IMR-90 (cell line): ENCODE data around the gene PPAN. TPM values are rescaled to one million over a fixed set of nuclear protein-coding genes. Genes with fewer than 3 reads are reported as not detected.
A peak's percentile ranks its signal among the peaks of the same experiment; 100 is the strongest.

Source experiments
- ATAC-seq: fragments of 200-7000 bp; cut with Tn5 transposase; 2 replicates; pipeline ENCODE4 v1.9.1; 2020; ENCODE audit warnings: low read depth, mild to moderate bottlenecking, moderate library complexity
- BruUV-seq: library from RNA; stranded (reverse); fragments of 400-500 nt; replicated peaks from 2 replicates; lab custom pipeline; 2021; lab: Mats Ljungman, UMichigan
- CTCF ChIA-PET: fragments of 300-600 bp; formaldehyde crosslinking; extraction: SDS; loops from one replicate; lab custom pipeline; 2021; ENCODE audit warnings: antibody characterized with exemption; lab: Yijun Ruan, JAX
- POLR2A ChIA-PET: fragments of 300-600 bp; sonication (Branson Sonifier 250); formaldehyde crosslinking; loops from one replicate; lab custom pipeline; 2022; ENCODE audit warnings: antibody characterized with exemption; ENCODE audit not compliant: unreplicated experiment; lab: Charles Lee
- DNase-seq: peaks from one replicate; pipeline ENCODE4 v3.0.0; 2013
- H2AFZ ChIP-seq: replicated peaks from 2 replicates; pipeline ENCODE3; 2013; ENCODE audit warnings: low read length, mild to moderate bottlenecking; ENCODE audit not compliant: poor library complexity
- H2AK5ac ChIP-seq: 2 replicates; pipeline ENCODE4 v1.6.1; 2013; ENCODE audit warnings: low read depth, low read length, inconsistent platforms
- H2AK9ac ChIP-seq: replicated peaks from 2 replicates; pipeline ENCODE3; 2013; ENCODE audit warnings: mild to moderate bottlenecking, low read depth, low read length, moderate library complexity; ENCODE audit not compliant: poor library complexity
- H2BK120ac ChIP-seq: 2 replicates; pipeline ENCODE4 v1.6.1; 2013; ENCODE audit warnings: low read depth, low read length, inconsistent platforms
- H2BK15ac ChIP-seq: 3 replicates; pipeline ENCODE4 v1.6.1; 2013; ENCODE audit warnings: low read depth, low read length, inconsistent platforms
- H2BK20ac ChIP-seq: 2 replicates; pipeline ENCODE4 v1.6.1; 2013; ENCODE audit warnings: low read depth, mild to moderate bottlenecking, inconsistent platforms, low read length, moderate library complexity
- H2BK5ac ChIP-seq: 2 replicates; pipeline ENCODE4 v1.6.1; 2013; ENCODE audit warnings: mild to moderate bottlenecking, low read depth, low read length, inconsistent platforms; ENCODE audit not compliant: poor library complexity, severe bottlenecking
- H3K14ac ChIP-seq: replicated peaks from 2 replicates; pipeline ENCODE4 v1.6.1; 2013; ENCODE audit warnings: low read depth, low read length, inconsistent platforms
- H3K18ac ChIP-seq: 2 replicates; pipeline ENCODE4 v1.6.1; 2013; ENCODE audit warnings: low read depth, low read length, control low read depth
- H3K23ac ChIP-seq: 2 replicates; pipeline ENCODE4 v1.6.1; 2013; ENCODE audit warnings: low read depth, low read length, inconsistent platforms
- H3K27ac ChIP-seq: 2 replicates; pipeline ENCODE4 v1.5.1; 2013; ENCODE audit warnings: mild to moderate bottlenecking, control low read depth, low read length; ENCODE audit not compliant: insufficient read depth
- H3K27me3 ChIP-seq: 2 replicates; pipeline ENCODE4 v1.6.1; 2013; ENCODE audit warnings: low read length; ENCODE audit not compliant: control insufficient read depth, insufficient read depth
- H3K36me3 ChIP-seq: 2 replicates; pipeline ENCODE4 v1.6.1; 2013; ENCODE audit warnings: low read length, mixed read lengths; ENCODE audit not compliant: control insufficient read depth, insufficient read depth
- H3K4ac ChIP-seq: 2 replicates; pipeline ENCODE4 v1.6.1; 2013; ENCODE audit warnings: low read depth, low read length, inconsistent platforms
- H3K4me1 ChIP-seq: 2 replicates; pipeline ENCODE4 v1.6.1; 2013; ENCODE audit warnings: low read length, mixed read lengths; ENCODE audit not compliant: control insufficient read depth, insufficient read depth
- H3K4me2 ChIP-seq: 2 replicates; pipeline ENCODE4 v1.6.1; 2013; ENCODE audit warnings: low read depth, mild to moderate bottlenecking, control low read depth, low read length, moderate library complexity
- H3K4me3 ChIP-seq: 2 replicates; pipeline ENCODE4 v1.5.1; 2013; ENCODE audit warnings: low read depth, mild to moderate bottlenecking, control low read depth, low read length, moderate library complexity; ENCODE audit not compliant: insufficient read depth
- H3K56ac ChIP-seq: 2 replicates; pipeline ENCODE4 v1.6.1; 2013; ENCODE audit warnings: low read length, inconsistent platforms; ENCODE audit not compliant: insufficient read depth; ENCODE audit errors: extremely low read depth
- H3K79me1 ChIP-seq, 2 experiments: 2 replicates each; pipeline ENCODE4 v1.6.1; 2013; ENCODE audit warnings: low read length in 2 of 2, inconsistent platforms in 1 of 2, low read depth in 1 of 2
- H3K9ac ChIP-seq: 2 replicates; pipeline ENCODE4 v1.6.1; 2013; ENCODE audit warnings: low read depth, low read length, control low read depth
- H3K9me1 ChIP-seq: 2 replicates; pipeline ENCODE4 v1.6.1; 2013; ENCODE audit warnings: low read length, inconsistent platforms; ENCODE audit not compliant: insufficient read depth
- H3K9me3 ChIP-seq: 2 replicates; pipeline ENCODE4 v1.6.1; 2013; ENCODE audit warnings: low read length; ENCODE audit not compliant: control insufficient read depth, insufficient read depth
- H4K20me1 ChIP-seq: 2 replicates; pipeline ENCODE4 v1.6.1; 2013; ENCODE audit warnings: low read length, inconsistent platforms; ENCODE audit not compliant: insufficient read depth
- H4K5ac ChIP-seq: 2 replicates; pipeline ENCODE4 v1.6.1; 2013; ENCODE audit warnings: mild to moderate bottlenecking, low read depth, low read length, control low read depth
- H4K8ac ChIP-seq, 2 experiments: 2 replicates each; pipeline ENCODE4 v1.6.1; 2013; ENCODE audit warnings: low read depth in 2 of 2, low read length in 2 of 2, control low read depth in 1 of 2, inconsistent platforms in 1 of 2
- H4K91ac ChIP-seq: 2 replicates; pipeline ENCODE4 v1.6.1; 2013; ENCODE audit warnings: low read depth, low read length, inconsistent platforms; ENCODE audit not compliant: insufficient read depth
- BHLHE40 ChIP-seq: fragments of 150-350 bp; IDR thresholded peaks from 2 replicates; pipeline ENCODE4 v1.6.1; 2016; ENCODE audit warnings: mild to moderate bottlenecking, low read depth, low read length
- CHD1 ChIP-seq: IDR thresholded peaks from 2 replicates; pipeline ENCODE4 v1.6.1; 2012; ENCODE audit warnings: low read depth, low read length, improper control_type of control experiment
- MAZ ChIP-seq: IDR thresholded peaks from 2 replicates; pipeline ENCODE4 v1.6.1; 2012; ENCODE audit warnings: low read depth, mild to moderate bottlenecking, low read length, improper control_type of control experiment, moderate library complexity, borderline replicate concordance
- RAD21 ChIP-seq: IDR thresholded peaks from 2 replicates; pipeline ENCODE4 v1.6.1; 2012; ENCODE audit warnings: low read length, improper control_type of control experiment
- SMC3 ChIP-seq: fragments of 150-350 bp; IDR thresholded peaks from 2 replicates; pipeline ENCODE4 v1.6.1; 2016; ENCODE audit warnings: low read depth, mild to moderate bottlenecking, antibody characterized with exemption, low read length, moderate library complexity
- USF2 ChIP-seq: fragments of 150-350 bp; IDR thresholded peaks from 2 replicates; pipeline ENCODE4 v1.6.1; 2017; ENCODE audit warnings: mild to moderate bottlenecking, antibody characterized with exemption, low read length, low read depth
- WGBS, 2 experiments: methylation state at CpG; one replicate each; pipeline versions ENCODE4 v1.1.5 to v1.1.7; 2013; ENCODE audit warnings: missing lambda C conversion rate in 2 of 2; ENCODE audit not compliant: insufficient read length in 1 of 2; ENCODE audit errors: extremely low coverage in 2 of 2; 5-methylcytosine and 5-hydroxymethylcytosine counted together
- dilution Hi-C: fragments of 300-500 bp; cut with HindIII; formaldehyde crosslinking; loops from one replicate; pipeline ENCODE4 v1.14.3; 2018; ENCODE audit warnings: low sequenced_read_pairs; ENCODE audit not compliant: unreplicated experiment
- in situ Hi-C: fragments of 300-500 bp; cut with MboI; formaldehyde crosslinking; loops from 3 replicates; pipeline ENCODE4 v1.14.3; 2019; ENCODE audit warnings: low sequenced_read_pairs, inconsistent platforms, mixed read lengths
- intact Hi-C: fragments of 100-400 bp; cut with micrococcal nuclease; formaldehyde crosslinking; loops from 2 replicates; pipeline ENCODE4 v1.10.0; 2022
- polyA plus RNA-seq, 3 experiments: library from polyadenylated mRNA; depleted of rRNA; stranded (reverse); fragments of >200 nt; gene quantifications; 2 replicates each; pipeline ENCODE4 v1.2.3, GENCODE V29; 2012; ENCODE audit warnings: low replicate concordance in 1 of 3
- total RNA-seq: library from RNA; depleted of rRNA; stranded (reverse); fragments of >200 nt; gene quantifications from 2 replicates; pipeline ENCODE4 v1.2.3, GENCODE V29; 2012

The PPAN gene
- total and polyA plus RNA-seq, 2 of the 4 experiments (the other 2 are of a cell fraction) = 24.0 to 41.6 TPM

- no peak overlapping the region for H4K5ac ChIP-seq
- H2BK120ac ChIP-seq = no peak overlapping the region
- H3K4me2 ChIP-seq = no peak overlapping the region
- no TSS peak for BruUV-seq
- TF ChIP-seq SMC3 (no peak), MAZ (no peak), CHD1 (no peak), BHLHE40 (no peak), USF2 (no peak), RAD21 (no peak)
- H2AK9ac ChIP-seq = no peak overlapping the region
- no peaks in the 10 kb centered on the region for H3K27me3 ChIP-seq
- peak overlapping the region; percentile 24 for H2AFZ ChIP-seq
- H2BK5ac ChIP-seq = no peak overlapping the region
- no CpG with 5 or more reads among the region's 8 CpGs for WGBS, 2 experiments
- peaks cover 10 to 22% of the 10 kb centered on the region in 2 experiments; a peak in 3 of 4 replicates for H3K79me1 ChIP-seq
- no peak overlapping the region for H4K8ac ChIP-seq
- H3K14ac ChIP-seq = no peak overlapping the region
- no peak overlapping the region for H3K56ac ChIP-seq
- H3K9me3 ChIP-seq = no peaks in the 10 kb centered on the region
- no peak overlapping the region for H3K23ac ChIP-seq
- H3K4ac ChIP-seq = no peak overlapping the region
- H2BK20ac ChIP-seq = no peak overlapping the region
- intact Hi-C loops = no loop called here
- dilution Hi-C loops = no loop called here
- H4K91ac ChIP-seq = no peak overlapping the region
- H3K9ac ChIP-seq = no peak overlapping the region
- CTCF ChIA-PET = no interaction called here
- no peaks in the 10 kb centered on the region for H3K4me1 ChIP-seq
- DNase-seq = no peak
- no peak overlapping the region for H3K18ac ChIP-seq
- H4K20me1 ChIP-seq = no peaks in the 10 kb centered on the region
- no peak overlapping the region for H2BK15ac ChIP-seq
- peaks cover 80% of the 10 kb centered on the region for H3K36me3 ChIP-seq
- no peak overlapping the region for H2AK5ac ChIP-seq
- H3K4me3 ChIP-seq = no peak overlapping the region
- in situ Hi-C loops = no loop called here
- no peaks in the 10 kb centered on the region for H3K9me1 ChIP-seq
- H3K27ac ChIP-seq = no peak overlapping the region
- POLR2A ChIA-PET = no interaction called here
- no peak for ATAC-seq
These were observed 51.9 kb downstream of the PPAN start for GRCh38 chr19:10158071-10158470.
